K562 (cell line): ENCODE measurements around the gene NOP16. TPM values are rescaled to one million over a fixed set of nuclear protein-coding genes. Genes with fewer than 3 reads are reported as not detected.

Source experiments
- ATAC-seq: fragments of 200-7000 bp; cut with Tn5 transposase; 3 replicates; pipeline ENCODE4 v1.9.1; 2020; ENCODE audit warnings: moderate library complexity
- BruUV-seq: library from RNA; stranded (reverse); fragments of 400-500 nt; replicated peaks from 2 replicates; lab custom pipeline; 2021; lab: Mats Ljungman, UMichigan
- CTCF ChIA-PET: fragments of 300-600 bp; formaldehyde crosslinking; extraction: SDS; loops from one replicate; lab custom pipeline; 2021; ENCODE audit warnings: low intra/inter-chr PET ratio; lab: Yijun Ruan, JAX
- POLR2A ChIA-PET: fragments of 300-600, 350-650 bp; sonication (Branson Sonifier 250); formaldehyde crosslinking; extraction: SDS; loops from one replicate; lab custom pipeline; 2021; ENCODE audit warnings: antibody characterized with exemption, inconsistent platforms; lab: Yijun Ruan, JAX
- DNase-seq, 4 experiments: peaks; one replicate each; pipeline versions ENCODE4 v3.0.0 to v3.0.0-alpha.2; 2011 to 2018; ENCODE audit warnings: low spot score in 3 of 4, mixed read lengths in 3 of 4; ENCODE audit errors: extremely low read depth in 1 of 4
- FAIRE-seq: peaks from 2 replicates; lab custom pipeline; 2011; peaks lifted over from hg19 to GRCh38; lab: Jason Lieb, UNC
- H2AFZ ChIP-seq: 2 replicates; pipeline ENCODE4 v1.6.0; 2011; ENCODE audit warnings: low read depth, low read length, control low read depth, inconsistent platforms
- H3K27ac ChIP-seq: fragments of 200-600 bp; 3 replicates; pipeline ENCODE4 v1.8.0; 2011; ENCODE audit warnings: low read depth, mild to moderate bottlenecking, control low read depth, inconsistent platforms, low read length, moderate library complexity, mixed read lengths; ENCODE audit errors: extremely low read depth
- H3K27me3 ChIP-seq, 2 experiments: fragments of 300-600 bp in 1 of 2; 2 replicates in 1 of 2; 3 replicates in 1 of 2; pipeline versions ENCODE4 v1.6.0 to v1.8.0; 2011; ENCODE audit warnings: inconsistent platforms in 2 of 2, low read length in 2 of 2, mild to moderate bottlenecking in 1 of 2, mixed read lengths in 1 of 2, moderate library complexity in 1 of 2; ENCODE audit not compliant: control insufficient read depth in 2 of 2, insufficient read depth in 2 of 2
- H3K36me3 ChIP-seq: fragments of 300-600 bp; 3 replicates; pipeline ENCODE4 v1.8.0; 2011; ENCODE audit warnings: mild to moderate bottlenecking, low read length, inconsistent platforms; ENCODE audit not compliant: control insufficient read depth, insufficient read depth
- H3K4me1 ChIP-seq, 2 experiments: fragments of 200-600 bp in 1 of 2; replicated peaks in 1 of 2; 2 replicates in 1 of 2; 3 replicates in 1 of 2; pipeline versions ENCODE4 v1.5.1 to v1.8.0; 2011; ENCODE audit warnings: inconsistent platforms in 2 of 2, low read length in 2 of 2, mild to moderate bottlenecking in 1 of 2, mixed read lengths in 1 of 2, moderate library complexity in 1 of 2; ENCODE audit not compliant: control insufficient read depth in 2 of 2, insufficient read depth in 2 of 2
- H3K4me2 ChIP-seq: 2 replicates; pipeline ENCODE4 v1.6.1; 2011; ENCODE audit warnings: low read length, control low read depth, inconsistent platforms, mixed read lengths; ENCODE audit not compliant: insufficient read depth
- H3K4me3 ChIP-seq: fragments of 200-600 bp; sonication (generic), shearing (Covaris generic); 2 replicates; pipeline ENCODE4 v1.5.1; 2016; ENCODE audit warnings: control low read depth, inconsistent platforms
- H3K79me2 ChIP-seq: fragments of 200-600 bp; 3 replicates; pipeline ENCODE4 v1.8.0; 2011; ENCODE audit warnings: low read length, inconsistent platforms; ENCODE audit not compliant: control insufficient read depth, insufficient read depth
- H3K9ac ChIP-seq, 2 experiments: 2 replicates each; pipeline versions ENCODE4 v1.6.0 to v1.6.1; 2011; ENCODE audit warnings: low read depth in 2 of 2, low read length in 2 of 2, control low read depth in 1 of 2, inconsistent platforms in 1 of 2, mild to moderate bottlenecking in 1 of 2, mixed read lengths in 1 of 2; ENCODE audit not compliant: insufficient read depth in 1 of 2
- H3K9me1 ChIP-seq: one replicate; pipeline ENCODE4 v1.6.0; 2011; ENCODE audit warnings: inconsistent platforms, mild to moderate bottlenecking, low read length, moderate library complexity; ENCODE audit not compliant: control insufficient read depth, insufficient read depth
- H3K9me3 ChIP-seq: replicated peaks from 2 replicates; pipeline ENCODE4 v1.5.1; 2011; ENCODE audit warnings: low read depth, low read length, inconsistent platforms; ENCODE audit not compliant: control insufficient read depth, insufficient read depth
- H4K20me1 ChIP-seq: replicated peaks from 2 replicates; pipeline ENCODE4 v1.6.1; 2011; ENCODE audit warnings: low read length, inconsistent platforms, mixed read lengths; ENCODE audit not compliant: control insufficient read depth, insufficient read depth
- ERF ChIP-seq: fragments of 450-650 bp; formaldehyde crosslinking; IDR thresholded peaks from 2 replicates; pipeline ENCODE4 v1.4.0; 2020; ENCODE audit warnings: mild to moderate bottlenecking, mixed read lengths
- SPI1 ChIP-seq: IDR thresholded peaks from 2 replicates; pipeline ENCODE4 v1.6.1; 2011; ENCODE audit warnings: low read depth, low read length, control low read depth, borderline replicate concordance
- WGBS: fragments of 100-300 bp; shearing (Covaris generic); methylation state at CpG from one replicate; pipeline ENCODE4 v1.1.6; 2016; ENCODE audit warnings: low coverage, mixed read lengths; ENCODE audit not compliant: insufficient coverage; ENCODE audit errors: missing lambda C conversion rate; 5-methylcytosine and 5-hydroxymethylcytosine counted together
- in situ Hi-C: fragments of 300-500 bp; cut with MboI; formaldehyde crosslinking; loops from 4 replicates; pipeline ENCODE4 v1.15.0; 2018; ENCODE audit warnings: inconsistent platforms, mixed read lengths
- intact Hi-C: fragments of 100-400 bp; cut with micrococcal nuclease; formaldehyde crosslinking; loops from 2 replicates; pipeline ENCODE4 v1.14.2; 2022
- polyA plus RNA-seq, 8 experiments: library from polyadenylated mRNA; depleted of rRNA in 4 of 8; stranded (reverse) in 5 of 8; unstranded in 3 of 8; fragments of >200 nt; fragmentation: Nextera tagmentation in 2 of 8; fragmentation: Illumina TruSeq in 1 of 8; extraction: Ambion mirVana in 2 of 8; extraction: Trizol in 1 of 8; gene quantifications; 2 replicates each; pipeline versions ENCODE4 v1.2.1 to v1.2.3, GENCODE V29; 2011 to 2014; ENCODE audit warnings: inconsistent platforms in 1 of 8, missing spikeins in 1 of 8
- total RNA-seq, 7 experiments: library from RNA; depleted of rRNA in 6 of 7; stranded (reverse); fragments of >200 nt in 6 of 7; fragmentation: Illumina TruSeq in 2 of 7; extraction: Trizol in 2 of 7; gene quantifications; 2 replicates each; pipeline versions ENCODE4 v1.2.1 to v1.2.3, GENCODE V29; 2011 to 2021; ENCODE audit warnings: low replicate concordance in 1 of 7
- TF ChIP-seq, protein P1 (sequence below): sonication (generic); IDR thresholded peaks from 2 replicates; pipeline ENCODE4 v1.6.1; 2016

NOP16 gene
- total and polyA plus RNA-seq, 9 of the 15 experiments (the other 6 are each of a cell fraction or from before 2014, with no cell fraction given) = 92.5 to 342 (median 148) TPM

GRCh38 chr5:176379881-176380280 lies 8.5 kb downstream of the NOP16 start:
- H3K4me2 ChIP-seq = no peak overlapping the region
- CTCF ChIA-PET = no interaction called here

More at GRCh38 chr5:176379881-176380280, 8.5 kb downstream of the NOP16 start:
- 51% methylated on average over 3 of the region's 3 CpGs for WGBS
- TF ChIP-seq ERF (CRISPR knock-in tag) (no peak), SPI1 (peak; percentile 83)
- TF ChIP-seq, protein P1, sequence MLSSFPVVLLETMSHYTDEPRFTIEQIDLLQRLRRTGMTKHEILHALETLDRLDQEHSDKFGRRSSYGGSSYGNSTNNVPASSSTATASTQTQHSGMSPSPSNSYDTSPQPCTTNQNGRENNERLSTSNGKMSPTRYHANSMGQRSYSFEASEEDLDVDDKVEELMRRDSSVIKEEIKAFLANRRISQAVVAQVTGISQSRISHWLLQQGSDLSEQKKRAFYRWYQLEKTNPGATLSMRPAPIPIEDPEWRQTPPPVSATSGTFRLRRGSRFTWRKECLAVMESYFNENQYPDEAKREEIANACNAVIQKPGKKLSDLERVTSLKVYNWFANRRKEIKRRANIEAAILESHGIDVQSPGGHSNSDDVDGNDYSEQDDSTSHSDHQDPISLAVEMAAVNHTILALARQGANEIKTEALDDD = peak; percentile 70
- TF ChIP-seq, all 486 proteins: peak for 2
- ATAC-seq (no peak), FAIRE-seq (no peak), DNase-seq (no peak)
- H3K9me1 ChIP-seq = no peaks in the 10 kb centered on the region
- no peak overlapping the region for H2AFZ ChIP-seq
- POLR2A ChIA-PET = interaction anchor here (0.9 to 1.2 kb wide), 2 partner anchors 12 to 86 kb away, joined by 4 read pairs; no protein-coding TSS in a partner anchor
- no peaks in the 10 kb centered on the region for H4K20me1 ChIP-seq
- H3K27me3 ChIP-seq = no peaks in the 10 kb centered on the region
- no peak overlapping the region for H3K4me3 ChIP-seq
- intact Hi-C loops = no loop called here
- in situ Hi-C loops = no loop called here
- H3K4me1 ChIP-seq = peaks cover 0 to 4% of the 10 kb centered on the region in 2 experiments; a peak in 1 of 5 replicates
- BruUV-seq = no TSS peak
- peaks cover 2% of the 10 kb centered on the region; the same call in 1 of the 3 replicates for H3K79me2 ChIP-seq
- peaks cover 49% of the 10 kb centered on the region for H3K36me3 ChIP-seq
- no peak overlapping the region for H3K27ac ChIP-seq
- H3K9ac ChIP-seq = no peak overlapping the region
- H3K9me3 ChIP-seq = no peaks in the 10 kb centered on the region
